ENCODE data around the gene MRGPRG. TPM values are rescaled to one million over a fixed set of nuclear protein-coding genes. Genes with fewer than 3 reads are reported as not detected.

MRGPRG gene
- total RNA-seq, 3 donors from 2014 or later: not detected

DNA sequence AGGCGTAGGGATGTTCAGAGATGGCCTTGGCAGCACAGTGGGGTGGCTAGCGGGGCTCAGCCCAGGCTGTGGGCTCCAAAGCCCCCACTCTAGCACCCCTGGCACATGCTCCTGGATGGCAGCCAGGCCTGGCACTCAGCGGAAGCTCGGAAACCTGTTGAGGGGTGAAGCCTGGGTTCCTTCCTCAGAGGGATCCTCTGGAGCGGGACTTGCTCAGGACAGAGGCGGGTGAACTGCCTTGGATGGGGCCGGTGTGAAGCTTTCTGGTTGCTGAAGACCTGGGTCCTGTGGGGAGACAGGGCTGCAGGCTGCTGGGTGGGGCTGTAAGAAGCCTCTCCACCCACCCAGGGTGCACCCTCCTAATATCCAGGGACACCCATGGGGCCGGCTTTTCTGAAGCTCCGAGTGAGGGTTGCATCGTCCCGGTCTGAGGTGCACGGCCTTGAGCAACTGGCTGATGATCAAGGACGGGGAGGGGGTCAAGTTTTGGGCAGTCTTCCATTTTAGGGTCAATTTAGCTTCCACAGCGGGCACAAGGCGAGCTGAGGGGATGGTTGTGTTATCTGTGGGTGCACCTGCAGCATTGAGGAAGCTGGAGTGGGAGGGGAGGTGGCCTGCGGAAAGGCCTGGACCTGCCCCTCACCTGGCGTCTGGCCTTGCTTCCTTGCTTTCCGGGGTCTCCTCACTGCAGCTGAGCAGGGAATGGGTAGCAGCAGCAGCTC is 8.4 kb upstream of the MRGPRG start:
- ATAC-seq (no peak), DNase-seq (no peak)
- Histone ChIP-seq H3K4me1 (ENCODE audit: low read depth) (no peaks in the 10 kb centered on the region), H3K36me3 (ENCODE audit: low read depth) (no peaks in the 10 kb centered on the region), H3K9me3 (no peaks in the 10 kb centered on the region), H3K4me3 (no peak overlapping the region)
- intact Hi-C loops (cut with DNase I, micrococcal nuclease): no loop called here
- TF ChIP-seq, protein P1, sequence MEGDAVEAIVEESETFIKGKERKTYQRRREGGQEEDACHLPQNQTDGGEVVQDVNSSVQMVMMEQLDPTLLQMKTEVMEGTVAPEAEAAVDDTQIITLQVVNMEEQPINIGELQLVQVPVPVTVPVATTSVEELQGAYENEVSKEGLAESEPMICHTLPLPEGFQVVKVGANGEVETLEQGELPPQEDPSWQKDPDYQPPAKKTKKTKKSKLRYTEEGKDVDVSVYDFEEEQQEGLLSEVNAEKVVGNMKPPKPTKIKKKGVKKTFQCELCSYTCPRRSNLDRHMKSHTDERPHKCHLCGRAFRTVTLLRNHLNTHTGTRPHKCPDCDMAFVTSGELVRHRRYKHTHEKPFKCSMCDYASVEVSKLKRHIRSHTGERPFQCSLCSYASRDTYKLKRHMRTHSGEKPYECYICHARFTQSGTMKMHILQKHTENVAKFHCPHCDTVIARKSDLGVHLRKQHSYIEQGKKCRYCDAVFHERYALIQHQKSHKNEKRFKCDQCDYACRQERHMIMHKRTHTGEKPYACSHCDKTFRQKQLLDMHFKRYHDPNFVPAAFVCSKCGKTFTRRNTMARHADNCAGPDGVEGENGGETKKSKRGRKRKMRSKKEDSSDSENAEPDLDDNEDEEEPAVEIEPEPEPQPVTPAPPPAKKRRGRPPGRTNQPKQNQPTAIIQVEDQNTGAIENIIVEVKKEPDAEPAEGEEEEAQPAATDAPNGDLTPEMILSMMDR (IDR thresholded peaks at IDR 0.05): no peak

DNA sequence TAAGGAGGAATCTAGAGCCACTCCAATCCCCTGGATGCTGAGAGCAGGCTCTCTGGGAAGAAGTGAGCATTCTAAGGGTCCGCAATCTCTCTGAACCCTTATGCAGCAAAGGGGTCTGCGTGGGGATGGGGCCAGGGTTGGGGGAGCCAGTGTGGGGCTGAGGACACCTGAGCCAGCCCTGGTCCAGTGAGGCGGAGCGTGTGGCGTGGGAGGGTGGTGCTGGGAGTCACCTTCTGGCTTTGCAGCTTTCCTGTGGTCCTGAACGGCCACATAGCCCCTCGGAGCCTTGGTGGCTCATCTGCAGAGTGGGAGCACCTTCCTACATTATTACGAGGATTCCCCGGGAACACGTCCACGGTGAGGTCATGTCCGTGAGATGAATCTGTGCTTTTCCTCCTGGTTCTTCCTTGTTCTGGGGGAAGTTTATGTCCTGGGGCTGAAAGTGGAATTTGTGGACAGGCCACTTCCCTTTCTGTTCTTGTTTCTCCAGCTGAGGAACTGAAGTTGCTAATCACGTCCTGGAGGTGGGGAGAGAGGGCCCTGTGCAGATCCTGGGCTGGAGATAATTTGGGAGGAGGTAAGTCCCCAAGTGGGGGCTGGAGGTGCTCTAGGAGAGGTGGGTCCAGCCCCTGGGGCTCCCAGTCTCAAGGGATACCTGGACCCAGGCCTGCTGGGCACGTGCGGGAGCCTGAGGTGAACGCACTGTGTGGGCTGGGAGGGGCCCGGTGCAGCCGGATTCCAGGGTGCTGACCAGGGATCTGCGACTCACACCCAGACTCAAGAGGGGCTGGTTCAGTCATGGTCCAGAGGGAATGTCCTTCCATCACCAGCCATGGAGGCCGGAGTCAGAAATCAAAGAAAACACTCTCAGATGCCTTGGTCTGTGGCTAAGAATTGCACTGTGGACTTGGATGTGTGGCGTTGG is 7.5 kb upstream of the MRGPRG start:
- intact Hi-C loops (cut with DNase I, micrococcal nuclease): no loop called here
- no peak for ATAC-seq
- no peak overlapping the region for H3K4me3 ChIP-seq
- no peaks in the 10 kb centered on the region for H3K4me1 ChIP-seq (ENCODE audit: low read depth)
- DNase-seq: no peak
- H3K36me3 ChIP-seq (ENCODE audit: low read depth): no peaks in the 10 kb centered on the region
- TF ChIP-seq, protein P1 (IDR thresholded peaks at IDR 0.05): no peak
- H3K9me3 ChIP-seq: no peaks in the 10 kb centered on the region

DNA sequence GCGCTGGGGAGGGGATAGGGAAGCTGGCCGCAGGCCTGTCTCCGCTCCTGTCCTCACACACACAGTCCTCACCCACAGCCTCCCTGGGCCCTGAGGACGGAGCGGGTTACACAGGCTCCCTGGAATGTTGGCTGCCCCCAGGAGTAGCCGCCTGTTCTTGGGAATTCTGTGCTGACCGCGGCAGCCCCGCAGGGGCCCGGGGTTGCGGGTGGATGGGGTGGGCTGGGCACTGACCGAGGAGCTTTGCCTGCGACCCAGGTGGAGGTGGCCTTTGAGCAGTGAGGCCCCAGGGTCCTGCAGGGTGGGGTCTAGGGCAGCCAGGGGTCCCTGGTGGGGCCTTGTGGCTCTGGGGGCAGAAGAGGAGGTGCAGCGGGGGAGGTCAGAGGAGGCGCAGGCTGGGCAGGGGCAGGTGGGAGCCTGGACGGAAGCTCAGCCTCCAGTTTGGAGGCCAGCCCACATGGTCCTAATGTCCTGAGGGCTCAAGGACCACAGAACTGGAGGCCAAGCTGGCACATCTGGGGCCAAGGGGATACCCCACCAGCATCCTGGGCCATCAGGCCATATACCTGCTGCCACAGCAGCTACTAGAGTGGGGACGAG is 6.6 kb upstream of the MRGPRG start:
- ATAC-seq: no peak
- TF ChIP-seq, protein P1 (IDR thresholded peaks at IDR 0.05): no peak
- intact Hi-C loops (cut with DNase I, micrococcal nuclease): no loop called here
- H3K36me3 ChIP-seq (ENCODE audit: low read depth): no peaks in the 10 kb centered on the region
- no peak overlapping the region for H3K4me3 ChIP-seq
- H3K9me3 ChIP-seq: no peaks in the 10 kb centered on the region
- no peak for DNase-seq
- H3K4me1 ChIP-seq (ENCODE audit: low read depth): no peaks in the 10 kb centered on the region

DNA sequence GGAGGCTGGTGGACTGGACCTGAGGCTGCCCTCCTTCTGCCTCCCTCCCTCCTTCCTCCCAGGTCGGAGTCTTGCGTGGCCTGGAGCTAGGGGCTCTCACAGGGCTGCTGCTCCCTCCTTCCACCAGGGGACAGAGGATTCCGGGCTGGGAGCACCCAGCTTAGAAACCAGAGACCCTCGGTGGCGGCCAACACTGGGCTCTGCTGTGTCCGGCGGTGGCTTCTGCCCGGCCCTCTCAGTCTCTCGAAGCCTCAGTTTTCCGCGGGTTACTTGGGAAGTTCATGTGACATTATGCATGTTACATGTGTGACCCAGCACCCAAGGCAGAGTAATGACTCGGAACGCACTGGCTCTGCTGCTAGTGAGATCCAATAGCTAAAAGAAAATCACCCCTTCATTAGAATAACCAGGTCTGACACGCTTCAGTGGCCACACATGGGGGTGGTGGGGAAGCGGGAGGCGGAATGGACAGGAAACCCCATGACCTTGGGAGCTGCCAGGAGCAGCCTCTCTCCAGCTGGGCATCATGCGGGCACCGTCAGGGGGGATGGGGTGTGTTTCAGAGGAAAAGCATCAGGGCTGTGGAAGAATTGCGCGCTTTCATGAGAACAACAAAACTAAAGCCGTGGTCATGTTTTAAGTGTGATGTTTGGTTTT is 5.9 kb upstream of the MRGPRG start:
- DNase-seq (no peak), ATAC-seq (no peak)
- no peaks in the 10 kb centered on the region for H3K4me1 ChIP-seq (ENCODE audit: low read depth)
- H3K4me3 ChIP-seq: no peak overlapping the region
- intact Hi-C loops (cut with DNase I, micrococcal nuclease): no loop called here
- H3K9me3 ChIP-seq: no peaks in the 10 kb centered on the region
- TF ChIP-seq, protein P1 (IDR thresholded peaks at IDR 0.05): no peak
- H3K36me3 ChIP-seq (ENCODE audit: low read depth): no peaks in the 10 kb centered on the region

DNA sequence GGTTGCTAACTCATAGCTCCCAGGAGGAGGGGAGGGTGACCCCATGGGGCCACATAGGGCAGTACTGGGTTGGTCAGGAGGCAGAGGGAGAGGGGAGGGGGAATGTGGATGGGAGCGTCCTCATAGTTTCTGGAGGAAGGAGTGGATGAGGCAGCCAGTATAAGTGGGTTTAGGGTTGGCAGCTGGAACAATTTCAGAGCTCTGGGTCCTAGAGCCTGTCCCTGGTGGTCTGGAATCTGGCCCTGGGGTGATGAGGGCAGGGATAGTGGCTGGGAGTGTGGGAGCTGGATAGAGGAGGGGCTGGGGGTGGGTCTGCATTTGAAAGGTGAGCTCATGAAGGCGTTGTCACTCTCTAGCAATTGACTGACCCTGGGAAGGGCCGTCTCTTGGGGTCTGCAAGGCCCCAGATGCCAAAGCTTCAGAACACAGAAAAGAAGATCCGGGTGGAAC is 5.3 kb upstream of the MRGPRG start:
- no peak overlapping the region for H3K4me3 ChIP-seq
- H3K4me1 ChIP-seq (ENCODE audit: low read depth): no peaks in the 10 kb centered on the region
- no peaks in the 10 kb centered on the region for H3K9me3 ChIP-seq
- H3K36me3 ChIP-seq (ENCODE audit: low read depth): no peaks in the 10 kb centered on the region
- TF ChIP-seq, protein P1 (IDR thresholded peaks at IDR 0.05): no peak
- no peak for ATAC-seq
- intact Hi-C loops (cut with DNase I, micrococcal nuclease): no loop called here
- no peak for DNase-seq
